Osteoblast (primary cell): ENCODE measurements around the gene FBXW8. TPM values are rescaled to one million over a fixed set of nuclear protein-coding genes. Genes with fewer than 3 reads are reported as not detected.

Experiments
- DNase-seq: peaks from one replicate; pipeline ENCODE4 v3.0.0; 2011; ENCODE audit warnings: low spot score, mixed read lengths; ENCODE audit not compliant: insufficient read length; ENCODE audit errors: missing footprints
- H2AFZ ChIP-seq: 2 replicates; pipeline ENCODE4 v1.6.0; 2011; ENCODE audit warnings: mild to moderate bottlenecking, low read length
- H3K27ac ChIP-seq: 2 replicates; pipeline ENCODE4 v1.5.1; 2011; ENCODE audit warnings: mild to moderate bottlenecking, low read depth, low read length, moderate library complexity
- H3K27me3 ChIP-seq: 2 replicates; pipeline ENCODE4 v1.6.0; 2012; ENCODE audit warnings: mild to moderate bottlenecking, control low read depth, inconsistent platforms, low read length, moderate library complexity; ENCODE audit not compliant: insufficient read depth
- H3K36me3 ChIP-seq: 2 replicates; pipeline ENCODE4 v1.5.1; 2011; ENCODE audit warnings: mild to moderate bottlenecking, low read length, control low read depth, moderate library complexity; ENCODE audit not compliant: insufficient read depth
- H3K4me1 ChIP-seq: 2 replicates; pipeline ENCODE4 v1.5.1; 2011; ENCODE audit warnings: mild to moderate bottlenecking, low read length, control low read depth, moderate library complexity; ENCODE audit not compliant: insufficient read depth
- H3K4me2 ChIP-seq: 2 replicates; pipeline ENCODE4 v1.6.0; 2011; ENCODE audit warnings: mild to moderate bottlenecking, low read length; ENCODE audit not compliant: insufficient read depth
- H3K4me3 ChIP-seq: fragments of 200-600 bp; sonication (generic); 3 replicates; pipeline ENCODE4 v1.5.1; 2012; ENCODE audit warnings: mild to moderate bottlenecking, low read length, inconsistent platforms; ENCODE audit not compliant: insufficient read depth
- H3K79me2 ChIP-seq: 2 replicates; pipeline ENCODE4 v1.6.0; 2012; ENCODE audit warnings: mild to moderate bottlenecking, low read length, control low read depth, inconsistent platforms; ENCODE audit not compliant: insufficient read depth
- H3K9me3 ChIP-seq: 2 replicates; pipeline ENCODE4 v1.5.1; 2011; ENCODE audit warnings: low read depth, low read length, control low read depth
- H4K20me1 ChIP-seq: 2 replicates; pipeline ENCODE4 v1.6.0; 2012; ENCODE audit warnings: mild to moderate bottlenecking, low read length, control low read depth; ENCODE audit not compliant: insufficient read depth
- CTCF ChIP-seq: IDR thresholded peaks from 2 replicates; pipeline ENCODE4 v1.5.1; 2011; ENCODE audit warnings: mild to moderate bottlenecking, low read depth, low read length, moderate library complexity; ENCODE audit errors: extremely low read depth
- total RNA-seq: library from RNA; depleted of rRNA; stranded (reverse); fragments of >200 nt; gene quantifications from 2 replicates; pipeline ENCODE4 v1.2.3, GENCODE V29; 2012

Gene FBXW8
- total RNA-seq, 1 donor, result 27.5 TPM

- H3K4me2 ChIP-seq, result no peak overlapping the region
- TF ChIP-seq CTCF, result no peak
Measured at GRCh38 chr12:116962783-116963356, 52.1 kb downstream of the FBXW8 start.

GRCh38 chr12:116964054-116965050 is 53.6 kb downstream of the FBXW8 start:
- H3K4me2 ChIP-seq, result no peak overlapping the region
- TF ChIP-seq CTCF, result no peak
- peaks cover 18% of the 10 kb centered on the region for H3K79me2 ChIP-seq
- no peak overlapping the region for H3K27ac ChIP-seq
- H3K36me3 ChIP-seq, result peaks cover 26% of the 10 kb centered on the region
- no peaks in the 10 kb centered on the region for H3K4me1 ChIP-seq
- no peaks in the 10 kb centered on the region for H3K9me3 ChIP-seq
- H3K27me3 ChIP-seq, result no peaks in the 10 kb centered on the region
- no peak overlapping the region for H3K4me3 ChIP-seq
- H2AFZ ChIP-seq, result no peak overlapping the region
- no peak for DNase-seq
- H4K20me1 ChIP-seq, result peaks cover 14% of the 10 kb centered on the region

More at GRCh38 chr12:116962783-116963356, 52.1 kb downstream of the FBXW8 start:
- H3K4me3 ChIP-seq, result no peak overlapping the region
- H3K27me3 ChIP-seq, result no peaks in the 10 kb centered on the region
- peaks cover 22% of the 10 kb centered on the region for H4K20me1 ChIP-seq
- no peak for DNase-seq
- peaks cover 26% of the 10 kb centered on the region for H3K36me3 ChIP-seq
- H3K27ac ChIP-seq, result no peak overlapping the region
- H3K4me1 ChIP-seq, result no peaks in the 10 kb centered on the region
- no peaks in the 10 kb centered on the region for H3K9me3 ChIP-seq
- peaks cover 18% of the 10 kb centered on the region for H3K79me2 ChIP-seq
- no peak overlapping the region for H2AFZ ChIP-seq

GRCh38 chr12:116968986-116969385 is 58.2 kb downstream of the FBXW8 start:
- peaks cover 3% of the 10 kb centered on the region for H4K20me1 ChIP-seq
- TF ChIP-seq CTCF, result no peak
- H3K4me3 ChIP-seq, result no peak overlapping the region
- H3K27me3 ChIP-seq, result no peaks in the 10 kb centered on the region
- no peaks in the 10 kb centered on the region for H3K9me3 ChIP-seq
- DNase-seq, result no peak
- no peaks in the 10 kb centered on the region for H3K4me1 ChIP-seq
- H3K79me2 ChIP-seq, result peaks cover 3% of the 10 kb centered on the region
- peaks cover 40% of the 10 kb centered on the region for H3K36me3 ChIP-seq
- no peak overlapping the region for H3K27ac ChIP-seq
- H2AFZ ChIP-seq, result no peak overlapping the region
- H3K4me2 ChIP-seq, result no peak overlapping the region
